ENCODE results near the gene ARHGEF17. TPM values are rescaled to one million over a fixed set of nuclear protein-coding genes. Genes with fewer than 3 reads are reported as not detected.

The ARHGEF17 gene
- total RNA-seq, 1 experiment from 2014 or later = 24.0 TPM

GRCh38 chr11:73401217-73401923, 93.3 kb downstream of the ARHGEF17 start:
- no peak for DNase-seq (ENCODE audit: low spot score)
- no peak for TF ChIP-seq EZH2 (IDR thresholded peaks at IDR 0.05; ENCODE audit: borderline replicate concordance, low read depth, low read length, poor library complexity, severe bottlenecking)
- TF ChIP-seq CTCF (conservative IDR thresholded peaks at IDR 0.05; ENCODE audit: low read depth, low read length) = no peak
- POLR2A ChIA-PET (ENCODE audit: low non-redundant PET) = no interaction called here
- H3K27ac ChIP-seq (ENCODE audit: low read depth, low read length, poor library complexity, severe bottlenecking) = no peak overlapping the region
- peaks cover 4% of the 10 kb centered on the region for H3K36me3 ChIP-seq (ENCODE audit: insufficient read depth, low read length, poor library complexity, severe bottlenecking)
- CTCF ChIA-PET = interaction anchor here (0.6 kb wide), 1 partner anchor 563 kb away, joined by 3 read pairs; no protein-coding TSS in a partner anchor
- H3K9me3 ChIP-seq (ENCODE audit: low read depth, low read length, poor library complexity, severe bottlenecking) = no peaks in the 10 kb centered on the region
- H3K4me1 ChIP-seq (ENCODE audit: insufficient read depth, low read length, poor library complexity, severe bottlenecking) = no peaks in the 10 kb centered on the region
- H3K27me3 ChIP-seq (replicated peaks; ENCODE audit: insufficient read depth, low read depth, low read length, poor library complexity) = no peaks in the 10 kb centered on the region
- intact Hi-C loops (cut with micrococcal nuclease; ENCODE audit: unreplicated experiment) = loop anchor here (5.0 kb wide), 1 partner anchor 531 kb away; no protein-coding TSS in a partner anchor
- no TSS peak for BruUV-seq (replicated peaks)
- no peak overlapping the region for H3K4me3 ChIP-seq (ENCODE audit: low read depth, low read length, poor library complexity, severe bottlenecking)

- TF ChIP-seq EZH2 (IDR thresholded peaks at IDR 0.05; ENCODE audit: borderline replicate concordance, low read depth, low read length, poor library complexity, severe bottlenecking) = no peak
- no peak for TF ChIP-seq CTCF (conservative IDR thresholded peaks at IDR 0.05; ENCODE audit: low read depth, low read length)
- Histone ChIP-seq H3K27me3 (replicated peaks; ENCODE audit: insufficient read depth, low read depth, low read length, poor library complexity) (no peaks in the 10 kb centered on the region), H3K27ac (ENCODE audit: low read depth, low read length, poor library complexity, severe bottlenecking) (no peak overlapping the region), H3K9me3 (ENCODE audit: low read depth, low read length, poor library complexity, severe bottlenecking) (no peaks in the 10 kb centered on the region), H3K4me3 (ENCODE audit: low read depth, low read length, poor library complexity, severe bottlenecking) (no peak overlapping the region), H3K36me3 (ENCODE audit: insufficient read depth, low read length, poor library complexity, severe bottlenecking) (no peaks in the 10 kb centered on the region), H3K4me1 (ENCODE audit: insufficient read depth, low read length, poor library complexity, severe bottlenecking) (no peaks in the 10 kb centered on the region)
- DNase-seq (ENCODE audit: low spot score) = no peak
- ChIA-PET POLR2A (ENCODE audit: low non-redundant PET) (no interaction called here), CTCF (interaction anchor here (0.6 to 1.2 kb wide), 6 partner anchors 9 to 562 kb away, joined by 3 read pairs; no protein-coding TSS in a partner anchor)
- no TSS peak for BruUV-seq (replicated peaks)
- intact Hi-C loops (cut with micrococcal nuclease; ENCODE audit: unreplicated experiment) = loop anchor here (5.0 kb wide), 1 partner anchor 530 kb away; no protein-coding TSS in a partner anchor
Observed at GRCh38 chr11:73401924-73402833, 94.1 kb downstream of the ARHGEF17 start.

- H3K4me1 ChIP-seq (ENCODE audit: insufficient read depth, low read length, poor library complexity, severe bottlenecking) = no peaks in the 10 kb centered on the region
- H3K9me3 ChIP-seq (ENCODE audit: low read depth, low read length, poor library complexity, severe bottlenecking) = no peaks in the 10 kb centered on the region
- H3K36me3 ChIP-seq (ENCODE audit: insufficient read depth, low read length, poor library complexity, severe bottlenecking) = no peaks in the 10 kb centered on the region
- intact Hi-C loops (cut with micrococcal nuclease; ENCODE audit: unreplicated experiment) = loop anchor here (5.0 kb wide), 1 partner anchor 529 kb away; no protein-coding TSS in a partner anchor
- no TSS peak for BruUV-seq (replicated peaks)
- no peaks in the 10 kb centered on the region for H3K27me3 ChIP-seq (replicated peaks; ENCODE audit: insufficient read depth, low read depth, low read length, poor library complexity)
- TF ChIP-seq EZH2 (IDR thresholded peaks at IDR 0.05; ENCODE audit: borderline replicate concordance, low read depth, low read length, poor library complexity, severe bottlenecking) = no peak
- peak; percentile 26; the same call in 1 of the 2 replicates for TF ChIP-seq CTCF (conservative IDR thresholded peaks at IDR 0.05; ENCODE audit: low read depth, low read length)
- peak; percentile 60 for DNase-seq (ENCODE audit: low spot score)
- POLR2A ChIA-PET (ENCODE audit: low non-redundant PET) = no interaction called here
- no peak overlapping the region for H3K27ac ChIP-seq (ENCODE audit: low read depth, low read length, poor library complexity, severe bottlenecking)
- H3K4me3 ChIP-seq (ENCODE audit: low read depth, low read length, poor library complexity, severe bottlenecking) = no peak overlapping the region
- CTCF ChIA-PET = interaction anchor here (0.6 to 1.2 kb wide), 5 partner anchors 10 to 258 kb away, joined by 3 read pairs; no protein-coding TSS in a partner anchor
Observed at GRCh38 chr11:73402834-73403185, 94.7 kb downstream of the ARHGEF17 start.

Measured in A673 (cell line).